ENCODE data around the gene CACNB3. TPM values are rescaled to one million over a fixed set of nuclear protein-coding genes. Genes with fewer than 3 reads are reported as not detected.
A peak's percentile ranks its signal among the peaks of the same experiment; 100 is the strongest.

The CACNB3 gene
- total and polyA plus RNA-seq, 8 donors, result under 0.01 to 140 (median 12.7) TPM

DNA sequence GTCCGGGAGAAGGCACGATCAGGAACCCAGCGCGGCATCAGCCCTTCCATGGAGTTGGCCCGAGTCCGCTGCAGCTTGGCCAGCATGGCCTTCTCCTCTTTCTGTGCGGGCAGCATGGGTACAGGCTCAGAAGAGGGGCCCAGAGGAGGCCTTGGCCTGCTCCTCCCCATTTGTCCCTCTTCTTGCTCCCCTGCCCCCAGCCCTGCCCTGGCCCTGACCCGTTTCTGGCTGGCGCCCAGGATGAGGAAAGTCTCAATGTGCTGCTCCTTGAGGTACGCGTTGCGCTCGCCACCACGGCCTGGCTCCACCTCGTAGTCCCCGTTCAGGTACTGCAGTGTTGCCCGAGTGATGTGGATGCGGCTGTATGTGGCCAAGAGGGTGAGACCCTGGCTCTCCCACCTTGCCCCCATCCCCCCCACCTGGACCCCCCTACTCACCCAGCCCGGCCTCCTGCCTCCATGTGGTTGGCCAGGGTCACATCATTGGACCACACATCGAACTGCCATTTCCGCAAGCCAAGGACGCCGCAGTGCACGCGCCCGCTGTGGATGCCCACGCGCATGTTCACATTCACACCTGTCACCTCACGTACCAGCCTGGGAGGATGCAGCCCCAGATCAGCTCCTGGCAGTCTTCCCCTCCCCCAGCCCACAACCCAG lies 42.2 kb upstream of the CACNB3 start:
- intact Hi-C loops (cut with DNase I; ENCODE audit: low total_unique reads), result no loop called here
- no peaks in the 10 kb centered on the region for H3K9me3 ChIP-seq
- no peak for DNase-seq
- peaks cover 19 to 22% (median 20%) of the 10 kb centered on the region in 4 donors for H3K4me1 ChIP-seq
- H3K36me3 ChIP-seq, result peaks cover 50 to 73% (median 70%) of the 10 kb centered on the region in 4 donors
- H3K27ac ChIP-seq, result no peak overlapping the region
- H3K27me3 ChIP-seq, result no peaks in the 10 kb centered on the region
- no peak overlapping the region for H3K4me3 ChIP-seq
- 90 to 93% (median 91%) methylated on average over 14 to 29 of the region's 29 CpGs for WGBS, 5 donors
- TF ChIP-seq POLR2A (IDR thresholded peaks at IDR 0.05), result no peak
- TF ChIP-seq, protein P1, sequence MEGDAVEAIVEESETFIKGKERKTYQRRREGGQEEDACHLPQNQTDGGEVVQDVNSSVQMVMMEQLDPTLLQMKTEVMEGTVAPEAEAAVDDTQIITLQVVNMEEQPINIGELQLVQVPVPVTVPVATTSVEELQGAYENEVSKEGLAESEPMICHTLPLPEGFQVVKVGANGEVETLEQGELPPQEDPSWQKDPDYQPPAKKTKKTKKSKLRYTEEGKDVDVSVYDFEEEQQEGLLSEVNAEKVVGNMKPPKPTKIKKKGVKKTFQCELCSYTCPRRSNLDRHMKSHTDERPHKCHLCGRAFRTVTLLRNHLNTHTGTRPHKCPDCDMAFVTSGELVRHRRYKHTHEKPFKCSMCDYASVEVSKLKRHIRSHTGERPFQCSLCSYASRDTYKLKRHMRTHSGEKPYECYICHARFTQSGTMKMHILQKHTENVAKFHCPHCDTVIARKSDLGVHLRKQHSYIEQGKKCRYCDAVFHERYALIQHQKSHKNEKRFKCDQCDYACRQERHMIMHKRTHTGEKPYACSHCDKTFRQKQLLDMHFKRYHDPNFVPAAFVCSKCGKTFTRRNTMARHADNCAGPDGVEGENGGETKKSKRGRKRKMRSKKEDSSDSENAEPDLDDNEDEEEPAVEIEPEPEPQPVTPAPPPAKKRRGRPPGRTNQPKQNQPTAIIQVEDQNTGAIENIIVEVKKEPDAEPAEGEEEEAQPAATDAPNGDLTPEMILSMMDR (IDR thresholded peaks at IDR 0.05), result no peak
- TF ChIP-seq EP300 (IDR thresholded peaks at IDR 0.05), result no peak
- TF ChIP-seq POLR2AphosphoS5 (IDR thresholded peaks at IDR 0.05), result no peak

DNA sequence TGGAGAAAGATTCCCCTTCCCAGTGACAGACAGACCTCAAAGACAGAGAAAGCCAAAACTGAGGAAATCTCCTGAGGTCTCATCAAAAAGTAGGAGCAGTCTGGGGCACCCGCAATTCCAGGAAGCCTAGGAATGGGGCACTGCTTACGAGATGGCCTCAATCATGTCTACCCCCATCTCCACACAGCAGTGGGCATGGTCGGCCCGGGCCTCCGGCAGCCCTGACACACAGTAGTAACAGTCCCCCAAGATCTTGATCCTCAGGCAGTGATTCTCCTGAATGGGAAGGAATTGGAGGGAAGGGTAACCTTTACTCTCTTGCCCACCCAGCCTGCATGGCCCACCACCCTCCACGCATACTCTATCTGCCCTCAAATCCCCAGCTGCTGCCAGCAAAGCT lies 41.3 kb upstream of the CACNB3 start:
- TF ChIP-seq POLR2AphosphoS5 (IDR thresholded peaks at IDR 0.05), result no peak
- no peak for TF ChIP-seq POLR2A (IDR thresholded peaks at IDR 0.05)
- WGBS, 5 donors, result 90 to 97% (median 95%) methylated on average over 5 to 6 of the region's 6 CpGs
- Histone ChIP-seq H3K27me3 (no peaks in the 10 kb centered on the region), H3K9me3 (no peaks in the 10 kb centered on the region), H3K4me3 (no peak overlapping the region), H3K27ac (no peak overlapping the region), H3K36me3 (peaks cover 43 to 70% (median 62%) of the 10 kb centered on the region in 4 donors), H3K4me1 (peaks cover 27 to 30% (median 28%) of the 10 kb centered on the region in 4 donors)
- DNase-seq, result no peak
- intact Hi-C loops (cut with DNase I; ENCODE audit: low total_unique reads), result no loop called here

DNA sequence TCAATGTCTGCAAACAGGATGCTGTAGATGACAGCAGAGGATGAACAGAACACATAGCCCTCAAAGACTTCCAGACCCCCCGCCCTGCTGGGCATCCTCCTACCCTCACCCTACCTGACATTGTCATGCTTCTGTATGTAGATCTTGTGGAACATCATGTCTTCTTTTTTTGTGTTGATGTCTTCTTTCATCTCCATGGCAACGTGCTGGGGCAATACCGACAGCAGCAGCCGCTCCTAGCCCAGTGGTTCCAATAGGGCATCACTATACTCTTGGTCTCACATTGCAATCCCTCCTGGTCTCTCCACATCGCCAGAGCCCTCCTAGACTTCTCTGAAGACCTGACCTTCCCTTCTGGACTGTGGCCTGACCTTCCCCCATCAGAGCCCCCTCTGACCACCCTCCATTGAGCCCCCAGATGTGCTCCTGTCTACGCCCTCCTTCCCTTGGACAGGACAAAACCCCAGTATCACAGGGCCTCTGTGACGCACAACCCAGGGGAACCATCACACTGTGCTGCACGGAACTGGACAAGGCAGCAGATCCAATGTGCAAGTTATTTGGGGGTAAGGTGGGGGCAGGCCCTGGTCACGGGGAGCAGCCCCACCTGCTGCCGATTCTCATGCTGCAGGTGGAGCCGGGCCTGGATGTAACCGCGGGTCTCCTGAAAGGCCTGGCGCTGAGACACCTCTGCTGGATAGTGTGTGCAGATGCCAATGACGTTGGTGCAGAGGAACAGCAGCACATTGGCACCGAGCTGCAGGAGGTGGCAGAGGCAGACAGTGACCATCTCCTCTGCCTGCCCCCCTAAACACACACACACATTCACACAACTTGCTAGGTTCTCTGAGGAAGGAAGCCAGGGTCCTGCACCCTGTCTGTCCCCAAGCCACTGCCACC lies 40.5 kb upstream of the CACNB3 start:
- WGBS, 5 donors, result 72 to 89% (median 84%) methylated on average over 10 to 16 of the region's 16 CpGs
- peaks cover 39 to 70% (median 62%) of the 10 kb centered on the region in 4 donors for H3K36me3 ChIP-seq
- H3K4me1 ChIP-seq, result peaks cover 33 to 38% (median 36%) of the 10 kb centered on the region in 4 donors
- no peak for DNase-seq
- TF ChIP-seq, protein P1 (IDR thresholded peaks at IDR 0.05), result no peak
- TF ChIP-seq POLR2AphosphoS5 (IDR thresholded peaks at IDR 0.05) (no peak), EP300 (IDR thresholded peaks at IDR 0.05) (no peak), POLR2A (IDR thresholded peaks at IDR 0.05) (no peak)
- H3K9me3 ChIP-seq, result no peaks in the 10 kb centered on the region
- H3K27me3 ChIP-seq, result no peaks in the 10 kb centered on the region
- H3K27ac ChIP-seq, result no peak overlapping the region
- H3K4me3 ChIP-seq, result no peak overlapping the region
- intact Hi-C loops (cut with DNase I; ENCODE audit: low total_unique reads), result no loop called here

DNA sequence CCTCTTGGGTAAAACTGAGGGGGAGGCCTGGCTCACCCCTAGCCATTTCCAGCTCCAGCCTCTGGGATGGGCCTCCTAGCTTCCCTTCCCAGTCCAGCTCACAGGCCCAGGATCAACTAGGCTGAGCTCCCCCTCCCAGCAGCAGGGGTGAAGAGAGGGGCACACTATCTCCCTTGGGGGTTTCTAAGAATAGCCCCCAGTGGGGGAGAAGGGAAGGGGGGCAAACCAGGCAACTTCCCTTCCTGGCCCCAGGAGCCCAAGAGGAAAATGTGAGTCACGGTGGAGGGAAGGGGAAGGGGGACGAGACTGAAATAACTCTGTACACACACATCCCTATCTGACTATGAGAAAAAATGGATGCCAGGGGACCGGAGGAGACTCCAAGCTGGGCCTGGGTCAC lies 38.4 kb upstream of the CACNB3 start:
- Histone ChIP-seq H3K36me3 (peaks cover 18 to 57% (median 45%) of the 10 kb centered on the region in 4 donors), H3K9me3 (no peaks in the 10 kb centered on the region), H3K4me1 (peaks cover 34 to 42% (median 39%) of the 10 kb centered on the region in 4 donors), H3K4me3 (no peak overlapping the region), H3K27ac (peak overlapping the region in 4 of 5 donors; percentile 51 to 73 (median 61)), H3K27me3 (no peaks in the 10 kb centered on the region)
- WGBS, 5 donors, result 19 to 41% (median 33%) methylated on average over 3 of the region's 3 CpGs
- TF ChIP-seq EP300 (IDR thresholded peaks at IDR 0.05), result no peak
- TF ChIP-seq POLR2AphosphoS5 (IDR thresholded peaks at IDR 0.05), result no peak
- no peak for TF ChIP-seq POLR2A (IDR thresholded peaks at IDR 0.05)
- TF ChIP-seq, protein P1 (IDR thresholded peaks at IDR 0.05), result no peak
- intact Hi-C loops (cut with DNase I; ENCODE audit: low total_unique reads), result no loop called here
- DNase-seq, result peak in 1 of 2 donors; percentile 71

Data from stomach (tissue), 9 donors.